RWPE1 (cell line): Measurements from ENCODE around the gene OCIAD2.

Experiments used
- CTCF ChIA-PET: fragments of 350-600 bp; sonication (Branson Sonifier 250); formaldehyde crosslinking; extraction: SDS; loops from one replicate; lab custom pipeline; 2021; lab: Yijun Ruan, JAX
- POLR2A ChIA-PET: fragments of 400-600 bp; formaldehyde crosslinking; extraction: SDS; loops from one replicate; lab custom pipeline; 2020; ENCODE audit warnings: antibody characterized with exemption; ENCODE audit not compliant: low non-redundant PET; lab: Yijun Ruan, JAX
- DNase-seq: peaks from one replicate; pipeline ENCODE4 v3.0.0; 2012; ENCODE audit warnings: low spot score
- H3K27ac ChIP-seq: fragments of 450-650 bp; 2 replicates; pipeline ENCODE4 v1.5.1; 2017
- CTCF ChIP-seq: fragments of 450-650 bp; conservative IDR thresholded peaks from 2 replicates; pipeline ENCODE4 v1.5.1; 2017; ENCODE audit warnings: low read depth, mild to moderate bottlenecking

The OCIAD2 gene

DNA sequence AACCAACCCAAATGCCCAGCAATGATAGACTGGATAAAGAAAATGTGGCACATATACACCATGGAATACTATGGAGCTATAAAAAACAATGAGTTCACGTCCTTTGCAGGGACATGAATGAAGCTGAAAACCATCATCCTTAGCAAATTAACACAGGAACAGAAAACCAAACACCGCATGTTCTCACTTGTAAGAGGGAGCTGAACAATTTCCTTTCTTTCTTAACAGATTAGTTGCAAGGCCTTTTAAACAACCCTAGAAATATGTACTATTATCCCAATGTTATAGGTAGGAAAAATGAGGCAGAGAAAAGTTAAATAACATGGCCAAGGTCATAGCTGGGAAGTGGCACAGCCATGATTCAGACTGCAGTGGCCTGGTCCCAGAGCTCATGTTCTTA is 5.8 kb upstream of the OCIAD2 start:
- no peak for TF ChIP-seq CTCF
- POLR2A ChIA-PET = no interaction called here
- H3K27ac ChIP-seq = peak overlapping the region; percentile 91
- CTCF ChIA-PET = interaction anchor here (0.6 to 1.4 kb wide), 3 partner anchors 20 to 37 kb away, joined by 3 to 5 read pairs (median 4); no protein-coding TSS in a partner anchor
- no peak for DNase-seq

DNA sequence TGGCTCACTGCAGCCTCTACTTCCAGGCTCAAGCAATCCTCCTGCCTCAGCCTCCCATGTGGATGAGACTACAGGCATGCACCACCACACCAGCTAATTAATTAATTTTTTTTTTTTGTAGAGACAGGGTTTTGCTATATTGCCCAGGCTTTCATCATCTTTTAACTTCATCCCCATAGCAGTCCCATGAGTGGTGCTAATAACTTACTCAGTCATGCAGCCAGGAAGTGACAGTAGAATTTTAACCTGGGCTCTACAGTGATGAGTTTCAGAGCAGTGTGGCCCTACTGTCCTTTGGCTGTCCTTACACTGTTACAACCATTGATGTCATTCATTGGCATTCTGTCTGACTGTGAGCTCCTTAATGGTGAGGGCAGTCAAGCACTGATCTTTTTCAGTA is 3.9 kb upstream of the OCIAD2 start:
- H3K27ac ChIP-seq = peak overlapping the region; percentile 76
- POLR2A ChIA-PET = no interaction called here
- no peak for DNase-seq
- TF ChIP-seq CTCF = no peak
- CTCF ChIA-PET = no interaction called here

GRCh38 chr4:48909697-48910096 is 3.1 kb upstream of the OCIAD2 start:
- ChIA-PET CTCF (interaction anchor here (1.7 kb wide), 1 partner anchor 35 kb away, joined by 7 read pairs; no protein-coding TSS in a partner anchor), POLR2A (no interaction called here)
- H3K27ac ChIP-seq = peak overlapping the region; percentile 76
- no peak for TF ChIP-seq CTCF
- DNase-seq = peak; percentile 92

DNA sequence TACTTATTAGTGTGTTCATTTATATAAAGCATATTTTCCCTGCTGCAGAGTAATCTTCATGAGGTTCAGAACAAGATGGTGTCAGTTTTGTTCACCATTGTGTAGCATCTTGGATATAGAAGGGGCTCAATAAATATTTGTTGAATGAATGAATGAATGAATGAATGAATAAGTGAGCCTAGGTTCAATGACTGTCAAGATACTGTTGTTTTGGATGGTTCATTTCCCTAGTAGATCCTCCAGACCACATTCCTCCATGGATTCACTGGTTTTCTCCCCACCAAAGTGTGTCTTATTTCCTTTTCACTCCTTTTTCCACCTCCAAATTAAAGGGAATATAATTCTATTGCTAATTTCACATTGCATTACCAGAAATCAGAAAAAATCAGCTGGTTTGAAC is 2.1 kb upstream of the OCIAD2 start:
- no peak for TF ChIP-seq CTCF
- no peak for DNase-seq
- ChIA-PET POLR2A (no interaction called here), CTCF (interaction anchor here (0.6 to 1.7 kb wide), 2 partner anchors 36 to 158 kb away, joined by 3 to 7 read pairs; no protein-coding TSS in a partner anchor)
- peak overlapping the region; percentile 62 for H3K27ac ChIP-seq

DNA sequence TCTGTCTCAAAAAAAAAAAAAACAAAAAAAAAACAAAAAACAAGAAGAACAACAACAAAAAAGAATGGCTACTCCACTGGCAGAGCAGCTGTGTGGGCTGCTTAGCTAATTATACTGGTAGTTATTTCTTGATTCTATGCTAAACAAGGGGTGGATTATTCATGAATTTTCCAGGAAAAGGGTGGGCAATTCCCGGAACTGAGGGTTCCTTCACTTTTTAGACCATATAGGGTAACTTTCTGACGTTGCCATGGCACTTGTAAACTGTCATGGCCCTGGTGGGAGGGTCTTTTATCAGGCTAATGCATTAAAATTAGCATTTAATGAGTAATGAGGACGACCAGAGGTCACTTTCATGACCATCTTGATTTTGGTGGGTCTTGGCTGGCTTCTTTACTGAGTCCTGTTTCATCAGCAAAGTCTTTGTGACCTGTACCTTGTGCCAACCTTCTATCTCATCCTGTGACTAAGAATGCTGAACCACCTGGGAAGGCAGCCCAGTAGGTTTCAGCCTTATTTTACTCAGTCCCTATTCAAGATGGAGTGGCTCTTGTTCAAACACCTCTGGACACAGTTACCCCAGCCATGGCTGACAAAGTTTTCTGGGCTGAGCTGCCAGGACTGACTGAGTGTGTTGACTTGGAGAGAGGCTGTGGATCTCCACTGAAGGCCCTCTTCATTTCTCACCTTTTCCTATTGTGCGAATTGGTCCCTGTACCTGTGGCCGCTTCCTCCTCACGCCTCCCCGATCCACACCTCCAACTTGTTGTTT is 1.3 kb upstream of the OCIAD2 start:
- H3K27ac ChIP-seq = peak overlapping the region; percentile 62
- CTCF ChIA-PET = interaction anchor here (0.6 kb wide), 1 partner anchor 157 kb away, joined by 3 read pairs; no protein-coding TSS in a partner anchor
- no peak for TF ChIP-seq CTCF
- POLR2A ChIA-PET = no interaction called here
- no peak for DNase-seq

DNA sequence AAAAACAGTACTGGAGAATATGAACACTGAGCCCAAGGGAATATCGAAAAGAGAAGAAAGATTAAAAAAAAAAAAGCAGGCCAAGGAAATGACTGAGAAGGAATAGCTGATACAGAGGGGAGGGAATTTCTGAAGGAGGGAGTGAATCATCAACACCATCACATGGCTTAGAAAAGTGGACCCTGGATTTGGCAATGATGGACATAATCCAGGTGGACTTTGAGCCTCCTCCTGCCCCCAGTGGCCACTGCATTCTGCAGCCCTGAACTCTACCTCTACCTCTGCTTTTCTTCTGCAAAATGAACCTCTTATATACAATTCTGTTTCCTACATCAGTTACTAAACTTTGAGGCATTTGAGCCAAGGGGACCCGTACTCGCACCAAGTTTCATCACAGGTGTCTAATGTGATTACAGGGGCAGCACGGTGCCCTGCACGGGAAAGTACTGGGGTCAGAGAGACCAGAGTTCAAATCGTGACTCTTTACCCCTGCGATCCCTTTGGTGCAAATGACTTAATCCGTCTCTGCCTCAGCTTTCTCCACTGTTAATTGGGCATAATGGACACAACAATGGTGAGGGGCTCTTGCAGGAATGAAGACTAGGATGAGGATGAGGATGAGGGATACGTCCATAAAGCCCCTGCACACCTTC is 1.1 kb downstream of the OCIAD2 start:
- TF ChIP-seq CTCF = no peak; the same call in 1 of the 2 replicates
- ChIA-PET CTCF (interaction anchor here (0.6 to 0.9 kb wide), 2 partner anchors 49 to 198 kb away, joined by 3 read pairs; no protein-coding TSS in a partner anchor), POLR2A (interaction anchor here (0.6 kb wide), 2 partner anchors 75 to 210 kb away, joined by 3 read pairs; no protein-coding TSS in a partner anchor)
- DNase-seq = peak; percentile 68
- H3K27ac ChIP-seq = peak overlapping the region; percentile 81
